ENCODE results near the gene STK32C. TPM values are rescaled to one million over a fixed set of nuclear protein-coding genes. Genes with fewer than 3 reads are reported as not detected.
A peak's percentile ranks its signal among the peaks of the same experiment; 100 is the strongest.

The STK32C gene
- total RNA-seq, 6 donors from 2014 or later, result 4.8 to 18.3 (median 15.6) TPM

DNA sequence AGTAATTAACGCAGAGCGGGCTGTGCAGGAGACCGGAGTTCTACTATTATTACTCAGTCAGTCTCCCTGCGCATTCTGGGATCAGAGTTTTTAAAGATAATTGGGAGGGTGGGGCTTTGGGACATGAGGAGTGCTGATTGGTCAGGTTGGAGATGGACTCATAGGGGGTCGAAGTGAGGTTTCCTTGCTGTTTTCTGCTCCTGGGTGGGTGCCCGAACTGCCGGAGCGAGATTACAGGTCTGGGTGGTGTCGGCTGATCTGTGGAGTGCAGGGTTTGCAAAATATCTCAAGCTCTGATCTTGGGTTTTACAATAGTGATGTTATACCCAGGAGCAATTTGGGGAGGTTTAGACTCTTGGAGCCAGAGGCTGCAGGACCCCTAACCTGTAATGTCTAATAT, 20.4 kb upstream of the STK32C start:
- peak in 1 of 2 donors; percentile 6 for DNase-seq
- H3K27ac ChIP-seq, result no peak overlapping the region
- 95 to 98% methylated on average over 7 to 9 of the region's 9 CpGs for WGBS, 2 donors
- TF ChIP-seq, protein P1, sequence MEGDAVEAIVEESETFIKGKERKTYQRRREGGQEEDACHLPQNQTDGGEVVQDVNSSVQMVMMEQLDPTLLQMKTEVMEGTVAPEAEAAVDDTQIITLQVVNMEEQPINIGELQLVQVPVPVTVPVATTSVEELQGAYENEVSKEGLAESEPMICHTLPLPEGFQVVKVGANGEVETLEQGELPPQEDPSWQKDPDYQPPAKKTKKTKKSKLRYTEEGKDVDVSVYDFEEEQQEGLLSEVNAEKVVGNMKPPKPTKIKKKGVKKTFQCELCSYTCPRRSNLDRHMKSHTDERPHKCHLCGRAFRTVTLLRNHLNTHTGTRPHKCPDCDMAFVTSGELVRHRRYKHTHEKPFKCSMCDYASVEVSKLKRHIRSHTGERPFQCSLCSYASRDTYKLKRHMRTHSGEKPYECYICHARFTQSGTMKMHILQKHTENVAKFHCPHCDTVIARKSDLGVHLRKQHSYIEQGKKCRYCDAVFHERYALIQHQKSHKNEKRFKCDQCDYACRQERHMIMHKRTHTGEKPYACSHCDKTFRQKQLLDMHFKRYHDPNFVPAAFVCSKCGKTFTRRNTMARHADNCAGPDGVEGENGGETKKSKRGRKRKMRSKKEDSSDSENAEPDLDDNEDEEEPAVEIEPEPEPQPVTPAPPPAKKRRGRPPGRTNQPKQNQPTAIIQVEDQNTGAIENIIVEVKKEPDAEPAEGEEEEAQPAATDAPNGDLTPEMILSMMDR (IDR thresholded peaks at IDR 0.05), result no peak
- no peak for TF ChIP-seq EP300 (IDR thresholded peaks at IDR 0.05)
- no peaks in the 10 kb centered on the region for H3K36me3 ChIP-seq
- no peaks in the 10 kb centered on the region for H3K27me3 ChIP-seq
- peaks cover 21 to 40% (median 28%) of the 10 kb centered on the region in 4 donors for H3K4me1 ChIP-seq
- ATAC-seq (ENCODE audit: low FRiP score in 2 of 2), result no peak
- H3K9me3 ChIP-seq, result no peaks in the 10 kb centered on the region
- H3K4me3 ChIP-seq, result no peak overlapping the region

- ATAC-seq (ENCODE audit: low FRiP score in 2 of 2), result no peak
- TF ChIP-seq EP300 (IDR thresholded peaks at IDR 0.05), result no peak
- H3K9me3 ChIP-seq, result no peaks in the 10 kb centered on the region
- H3K36me3 ChIP-seq, result no peaks in the 10 kb centered on the region
- DNase-seq, result no peak
- no peaks in the 10 kb centered on the region for H3K27me3 ChIP-seq
- no peak overlapping the region for H3K4me3 ChIP-seq
- 94 to 95% methylated on average over 4 of the region's 4 CpGs for WGBS, 2 donors
- H3K4me1 ChIP-seq, result peaks cover 14 to 35% (median 26%) of the 10 kb centered on the region in 4 donors
- no peak overlapping the region for H3K27ac ChIP-seq
Observed at GRCh38 chr10:132326925-132327324, 19.2 kb upstream of the STK32C start.

DNA sequence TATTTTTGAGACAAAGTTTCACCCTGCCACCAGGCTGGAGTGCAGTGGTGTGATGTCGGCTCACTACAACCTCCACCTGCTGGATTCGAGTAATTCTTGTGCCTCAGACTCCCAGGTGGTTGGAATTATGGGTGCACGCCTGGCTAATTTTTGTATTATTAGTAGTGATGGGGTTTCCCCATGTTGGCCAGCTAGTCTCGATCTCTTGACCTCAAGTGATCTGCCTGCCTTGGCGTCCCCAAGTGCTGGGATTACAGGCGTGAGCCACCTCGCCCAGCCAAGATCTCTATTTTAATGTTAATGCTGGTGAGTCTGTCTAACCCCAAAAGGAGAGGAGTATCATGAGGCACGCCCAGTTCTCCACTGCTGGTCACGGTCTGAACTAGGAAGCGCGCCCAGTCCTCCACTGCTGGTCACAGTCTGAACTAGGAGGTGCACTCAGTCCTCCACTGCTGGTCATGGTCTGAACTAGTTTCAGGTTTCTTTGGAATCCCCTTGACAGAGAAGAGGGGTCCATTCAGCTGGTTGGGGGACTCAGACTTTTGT, 18.7 kb upstream of the STK32C start:
- no peak for DNase-seq
- Histone ChIP-seq H3K4me1 (peaks cover 14 to 34% (median 26%) of the 10 kb centered on the region in 4 donors), H3K9me3 (no peaks in the 10 kb centered on the region), H3K36me3 (no peaks in the 10 kb centered on the region), H3K27me3 (no peaks in the 10 kb centered on the region), H3K4me3 (no peak overlapping the region), H3K27ac (no peak overlapping the region)
- ATAC-seq (ENCODE audit: low FRiP score in 2 of 2), result no peak
- TF ChIP-seq EP300 (IDR thresholded peaks at IDR 0.05) (no peak), POLR2A (IDR thresholded peaks at IDR 0.05) (no peak), POLR2AphosphoS5 (IDR thresholded peaks at IDR 0.05) (no peak)
- TF ChIP-seq, protein P1 (IDR thresholded peaks at IDR 0.05), result no peak
- WGBS, 2 donors, result 95 to 99% methylated on average over 7 to 11 of the region's 11 CpGs

DNA sequence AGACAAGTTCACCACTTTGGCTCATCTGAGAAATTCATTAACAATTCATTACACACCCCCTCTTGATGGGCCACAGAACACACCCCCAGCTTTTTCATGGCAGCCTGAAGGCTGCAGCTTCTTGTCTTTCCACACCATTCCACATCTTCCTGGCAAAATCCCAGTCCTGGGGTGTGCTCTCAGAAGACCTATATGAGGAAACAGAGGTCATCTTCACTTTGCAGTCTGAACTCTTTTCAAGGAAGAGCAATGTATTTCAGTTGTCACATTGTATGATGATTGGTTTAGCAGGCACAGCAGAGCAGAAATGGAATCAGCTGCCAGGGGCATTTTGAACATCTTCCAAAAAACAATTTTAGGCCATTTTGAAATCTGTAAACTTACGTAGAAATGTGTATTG, 16.4 kb upstream of the STK32C start:
- WGBS, 2 donors, result 77 to 83% methylated on average over 1 of the region's 1 CpG
- Histone ChIP-seq H3K36me3 (no peaks in the 10 kb centered on the region), H3K4me3 (no peak overlapping the region), H3K4me1 (peaks cover 0 to 12% (median 11%) of the 10 kb centered on the region in 4 donors), H3K27ac (no peak overlapping the region), H3K9me3 (no peaks in the 10 kb centered on the region), H3K27me3 (no peaks in the 10 kb centered on the region)
- no peak for TF ChIP-seq POLR2AphosphoS5 (IDR thresholded peaks at IDR 0.05)
- TF ChIP-seq EP300 (IDR thresholded peaks at IDR 0.05), result no peak
- no peak for TF ChIP-seq POLR2A (IDR thresholded peaks at IDR 0.05)
- TF ChIP-seq, protein P1 (IDR thresholded peaks at IDR 0.05), result no peak
- ATAC-seq (ENCODE audit: low FRiP score in 2 of 2) (no peak), DNase-seq (no peak)

DNA sequence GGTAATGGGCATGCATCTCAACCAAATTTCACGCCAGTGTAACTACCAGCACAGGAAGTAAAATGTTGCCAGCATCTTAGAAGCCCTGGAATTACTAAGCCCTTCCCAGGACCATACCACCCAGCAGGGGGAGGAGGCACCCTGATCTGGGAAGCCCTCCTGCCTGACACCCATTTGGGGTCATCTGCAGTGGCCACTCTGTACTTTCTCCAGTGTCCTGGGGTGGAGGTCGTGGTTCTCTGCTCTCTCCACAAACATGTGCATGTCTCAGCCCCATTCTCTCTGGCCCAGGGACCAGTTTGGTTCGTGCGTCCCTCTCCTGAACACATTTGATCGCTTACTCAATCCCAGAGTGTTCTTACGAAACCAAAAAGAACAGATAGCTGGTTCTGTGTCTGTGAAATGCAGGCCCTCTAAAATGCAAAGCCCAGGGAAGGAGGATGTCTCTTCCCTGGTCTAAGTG, 14.9 kb upstream of the STK32C start:
- Histone ChIP-seq H3K9me3 (no peaks in the 10 kb centered on the region), H3K27me3 (no peaks in the 10 kb centered on the region), H3K36me3 (no peaks in the 10 kb centered on the region), H3K4me3 (no peak overlapping the region), H3K4me1 (peaks cover 0 to 8% (median 7%) of the 10 kb centered on the region in 4 donors), H3K27ac (peak overlapping the region in 2 of 4 donors; percentile 48 to 65)
- TF ChIP-seq, protein P1 (IDR thresholded peaks at IDR 0.05), result peak in 2 of 6 experiments; percentile 16 to 21
- no peak for TF ChIP-seq POLR2AphosphoS5 (IDR thresholded peaks at IDR 0.05)
- no peak for TF ChIP-seq EP300 (IDR thresholded peaks at IDR 0.05)
- TF ChIP-seq POLR2A (IDR thresholded peaks at IDR 0.05), result no peak
- ATAC-seq (ENCODE audit: low FRiP score in 2 of 2) (peak in 1 of 2 donors; percentile 27), DNase-seq (no peak)
- WGBS, 2 donors, result 42 to 70% methylated on average over 6 of the region's 6 CpGs

Measured in upper lobe of left lung (tissue), 6 donors.